ENCODE data around the gene GAB3.

GAB3 gene, protein sequence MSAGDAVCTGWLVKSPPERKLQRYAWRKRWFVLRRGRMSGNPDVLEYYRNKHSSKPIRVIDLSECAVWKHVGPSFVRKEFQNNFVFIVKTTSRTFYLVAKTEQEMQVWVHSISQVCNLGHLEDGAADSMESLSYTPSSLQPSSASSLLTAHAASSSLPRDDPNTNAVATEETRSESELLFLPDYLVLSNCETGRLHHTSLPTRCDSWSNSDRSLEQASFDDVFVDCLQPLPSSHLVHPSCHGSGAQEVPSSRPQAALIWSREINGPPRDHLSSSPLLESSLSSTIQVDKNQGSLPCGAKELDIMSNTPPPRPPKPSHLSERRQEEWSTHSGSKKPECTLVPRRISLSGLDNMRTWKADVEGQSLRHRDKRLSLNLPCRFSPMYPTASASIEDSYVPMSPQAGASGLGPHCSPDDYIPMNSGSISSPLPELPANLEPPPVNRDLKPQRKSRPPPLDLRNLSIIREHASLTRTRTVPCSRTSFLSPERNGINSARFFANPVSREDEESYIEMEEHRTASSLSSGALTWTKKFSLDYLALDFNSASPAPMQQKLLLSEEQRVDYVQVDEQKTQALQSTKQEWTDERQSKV

DNA sequence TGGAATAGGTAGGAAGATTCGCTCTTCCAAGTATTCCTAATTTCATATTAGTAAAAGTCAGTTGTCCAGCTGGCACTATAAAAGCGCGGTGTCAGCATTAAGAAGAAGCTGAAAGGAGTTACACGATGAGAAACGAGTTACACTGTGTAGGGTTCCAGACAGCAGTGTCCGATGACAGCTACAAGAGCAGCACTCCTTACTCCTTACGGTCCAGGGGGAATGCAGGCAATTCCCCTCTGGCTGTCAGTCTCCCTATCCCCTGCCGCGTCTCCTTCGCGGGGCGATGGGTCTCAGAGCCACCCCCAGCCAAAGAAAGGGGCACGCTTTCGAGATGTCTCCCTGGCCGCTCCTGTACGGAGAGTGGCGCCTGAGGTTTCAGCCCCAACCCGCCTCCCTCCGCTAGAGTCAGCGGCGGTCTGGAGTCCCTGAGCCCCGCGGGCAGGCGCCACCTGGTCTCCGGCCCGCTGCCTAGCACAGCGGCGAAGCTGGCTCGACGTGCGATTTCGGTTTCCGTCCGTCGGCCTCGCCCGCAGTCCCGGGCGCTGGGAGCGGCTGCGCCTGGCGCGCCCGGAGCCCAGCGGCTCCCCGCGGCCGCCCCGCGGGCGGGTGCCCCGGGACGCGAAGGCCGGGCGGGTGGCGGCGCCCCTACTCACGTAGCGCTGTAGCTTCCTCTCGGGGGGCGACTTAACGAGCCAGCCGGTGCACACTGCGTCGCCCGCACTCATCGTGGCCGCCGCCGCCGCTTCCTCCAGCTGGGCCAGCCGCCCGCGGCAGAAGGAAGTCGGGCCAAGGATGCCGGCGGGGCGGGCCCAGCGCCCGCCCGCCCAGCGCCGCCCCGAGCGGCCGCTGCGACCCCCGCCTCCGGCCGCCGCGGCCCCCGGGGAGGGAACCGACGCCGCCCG is at the start of gene GAB3:
Gene GAB3, minus strand, starts transcription at position 777 of the 902 bp plus-strand sequence. Its CDS starts 52 bp downstream, at position 725.
- DNase-seq = peak; percentile 64

DNA sequence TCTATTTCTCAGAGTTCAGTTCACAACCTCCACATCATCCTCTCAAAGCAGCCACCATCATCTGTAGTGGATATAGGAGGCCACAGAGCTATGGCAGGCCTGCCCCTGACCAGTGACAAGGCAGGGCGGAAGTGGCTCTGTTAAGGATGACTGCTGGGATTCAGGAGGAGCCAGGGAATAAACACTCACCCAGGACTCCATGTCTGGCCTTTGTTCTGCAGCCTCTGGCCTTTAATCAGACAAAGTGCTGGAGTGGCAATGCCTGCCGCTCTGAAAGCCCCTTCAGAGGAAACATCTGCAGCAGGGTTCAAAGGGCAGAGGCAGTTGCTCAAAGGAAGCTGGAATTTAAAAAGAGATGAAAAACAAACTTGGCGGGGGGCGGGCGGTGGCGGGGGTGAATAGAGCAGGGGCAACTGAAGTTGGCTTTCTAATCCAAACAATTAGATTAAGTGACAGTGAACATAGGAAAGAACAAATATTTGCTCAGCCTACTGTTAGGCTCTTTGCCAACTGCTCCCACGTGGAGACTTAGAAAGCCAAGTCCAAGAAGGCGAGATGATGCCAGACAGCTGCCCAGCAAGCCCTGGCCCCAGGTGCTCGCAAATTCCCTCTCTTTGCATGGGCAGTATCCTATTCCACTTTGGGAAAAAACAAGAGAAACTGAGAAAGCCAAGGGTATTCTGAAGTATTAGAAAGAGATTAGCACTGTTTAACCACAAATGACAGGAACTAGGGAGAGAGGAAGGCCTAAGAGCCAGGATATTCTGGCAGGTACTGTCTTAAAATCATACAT is 48.9 kb upstream of the GAB3 start:
- no peak for DNase-seq

DNA sequence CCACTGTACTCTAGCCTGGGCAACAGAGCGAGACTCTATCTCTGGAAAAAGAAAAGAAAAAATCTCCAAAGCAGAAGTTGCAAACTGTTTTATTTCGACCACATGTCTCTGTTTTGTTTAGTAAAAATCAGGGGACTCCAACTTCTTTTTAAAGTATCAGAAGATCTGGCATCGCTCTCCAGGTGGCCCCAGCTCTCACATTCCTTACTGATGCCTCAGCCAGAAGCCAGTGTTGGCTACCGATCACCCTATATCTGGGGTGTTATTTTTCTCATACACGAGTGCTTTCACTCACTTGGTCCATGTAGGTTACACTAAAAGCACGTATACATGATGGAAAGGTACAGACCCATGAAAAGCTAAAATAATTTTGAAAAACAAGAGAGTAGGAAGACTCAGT is 46.1 kb upstream of the GAB3 start:
- DNase-seq = no peak

DNA sequence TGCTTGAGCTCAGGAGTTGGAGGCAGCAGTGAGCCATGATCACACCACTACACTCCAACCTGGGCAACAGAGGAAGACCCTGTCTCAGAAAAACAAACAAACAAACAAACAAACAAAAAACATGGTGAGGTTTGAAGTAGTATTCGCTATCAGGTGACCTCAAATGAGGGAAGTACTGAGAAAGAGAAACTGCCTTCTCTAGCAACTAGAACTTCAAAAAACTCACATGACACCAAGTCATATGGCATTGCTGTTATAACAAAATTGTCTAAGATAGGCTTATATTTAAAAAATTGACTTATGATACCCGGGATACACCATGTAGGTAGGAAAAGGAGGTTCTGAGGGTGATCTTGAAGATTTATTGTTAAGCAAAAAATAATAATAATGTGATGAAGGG is 44.1 kb upstream of the GAB3 start:
- DNase-seq = no peak

DNA sequence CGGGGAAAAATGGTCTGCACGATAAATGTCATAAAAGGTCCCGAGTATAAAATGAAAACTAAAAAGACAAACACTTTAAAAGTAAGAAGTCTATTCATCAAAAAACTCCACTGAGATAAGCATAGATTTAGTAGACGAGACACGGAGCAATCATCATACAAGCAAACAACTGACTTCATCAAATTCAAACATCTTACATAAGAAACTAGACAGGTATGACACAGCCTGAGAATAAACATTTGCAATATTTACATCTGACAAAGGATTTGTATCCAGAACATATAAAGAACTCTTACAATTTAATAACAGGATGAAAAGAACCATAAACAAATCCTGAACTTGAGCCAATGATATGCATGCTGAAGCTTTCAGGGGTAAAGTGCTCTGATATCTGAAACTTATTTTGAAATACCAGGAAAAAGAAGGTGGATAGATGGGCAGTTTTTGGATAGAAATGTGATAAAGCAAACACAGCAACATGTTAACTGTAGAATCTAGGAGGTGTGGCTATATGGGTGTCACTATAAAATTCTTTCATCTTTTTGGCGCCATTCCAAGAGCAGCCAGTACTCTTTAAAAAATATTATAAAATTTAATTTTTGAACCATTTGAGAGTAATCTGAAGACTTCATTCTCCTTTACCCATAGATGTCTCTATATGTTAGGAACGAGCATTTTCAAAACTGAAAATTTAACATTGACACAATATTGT is 42.4 kb upstream of the GAB3 start:
- no peak for DNase-seq

DNA sequence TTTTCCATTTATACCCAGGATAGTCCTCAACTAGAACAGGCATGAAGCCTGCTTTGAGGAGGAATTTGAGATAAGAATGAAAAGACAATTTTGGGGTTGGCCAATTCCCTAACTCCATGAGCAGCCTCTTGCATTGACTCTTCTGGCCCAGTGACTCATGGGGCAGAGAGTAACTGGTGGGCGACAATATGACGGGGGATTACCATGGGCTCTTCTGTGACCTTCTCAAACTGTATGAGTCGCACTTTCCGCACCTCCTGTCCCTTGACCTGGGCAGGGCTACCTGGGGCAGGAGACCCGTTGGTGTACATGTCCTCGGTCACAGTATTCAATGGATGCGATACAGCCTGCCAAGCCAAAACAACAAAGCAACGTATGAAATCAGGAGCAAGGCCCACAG is 41.1 kb upstream of the GAB3 start:
- DNase-seq = no peak

DNA sequence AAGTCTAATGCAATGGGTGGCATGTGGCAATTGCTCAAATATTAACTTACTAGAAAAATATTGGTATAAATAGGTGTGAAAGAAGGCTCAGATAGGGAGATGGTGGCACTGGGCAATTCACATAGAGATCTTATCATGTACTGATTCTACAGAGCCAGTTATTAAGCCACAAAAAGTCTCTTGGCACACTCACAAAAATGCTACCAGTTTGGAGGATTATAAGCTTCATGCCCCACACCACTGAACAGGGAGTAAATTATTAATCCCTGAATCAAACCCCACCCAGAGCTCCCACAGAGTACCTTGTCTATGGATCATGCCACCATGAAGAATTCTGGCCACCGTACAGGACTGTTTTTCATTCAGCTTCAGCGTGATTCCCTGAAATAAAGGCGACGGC is 40.6 kb upstream of the GAB3 start:
- DNase-seq = no peak

DNA sequence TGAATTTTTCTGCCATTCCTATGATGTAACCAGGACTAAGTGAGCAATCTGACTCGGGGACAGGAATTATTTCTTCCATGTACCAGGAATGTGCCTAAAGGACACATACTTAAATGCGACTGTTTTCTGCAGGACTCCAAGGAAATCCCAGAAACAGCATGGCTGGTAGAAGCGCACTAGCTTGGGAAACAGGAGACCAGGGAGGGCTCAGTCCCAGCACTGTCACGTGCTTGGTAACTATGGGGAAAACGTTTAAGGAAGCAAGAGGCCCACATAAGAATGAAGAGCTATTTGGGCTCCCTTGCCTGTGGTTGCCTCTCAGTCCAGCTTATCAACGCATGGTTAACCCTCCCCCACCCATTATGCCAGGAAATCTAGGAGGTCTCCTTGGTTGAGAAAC is 34.8 kb upstream of the GAB3 start:
- DNase-seq = no peak

DNA sequence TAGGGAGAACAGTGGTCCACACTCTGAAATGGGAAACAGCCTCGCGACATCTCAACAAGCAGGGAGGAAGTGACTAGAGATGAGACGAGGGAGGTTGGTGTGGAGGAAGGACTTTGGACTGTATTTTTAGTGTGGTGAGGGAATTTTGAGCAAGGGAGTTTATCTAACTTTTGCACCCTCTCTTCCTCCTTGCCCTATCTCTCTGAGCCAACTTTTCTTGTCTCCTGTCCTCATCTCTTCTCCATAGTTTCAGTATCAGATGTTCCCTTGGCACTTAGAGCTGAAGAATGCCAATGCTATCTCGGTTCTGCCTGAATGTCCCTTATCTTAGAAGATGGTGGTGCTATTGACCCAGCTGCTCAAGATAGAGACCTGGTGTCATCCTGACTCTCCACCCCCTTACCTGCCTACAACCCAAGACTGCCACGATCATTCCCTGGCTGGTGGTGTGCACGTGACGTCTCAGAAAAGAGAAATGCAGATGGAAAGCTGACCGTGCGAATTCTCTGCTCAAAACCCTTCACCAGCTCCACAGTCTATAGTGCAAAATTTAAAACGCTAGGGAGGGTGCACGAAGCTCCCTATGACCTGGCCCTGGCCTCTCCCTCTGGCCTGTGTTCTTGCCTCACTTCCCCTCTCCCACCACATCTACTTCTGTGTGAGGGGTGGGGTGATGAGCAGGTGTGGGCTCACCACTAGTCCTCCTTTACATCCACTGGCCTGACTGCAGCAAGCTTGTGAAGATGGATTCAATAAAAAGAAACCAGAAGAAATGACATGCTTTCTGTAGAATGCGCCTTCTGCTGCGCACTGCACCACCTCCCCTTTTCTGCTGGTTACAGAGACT is 33.5 kb upstream of the GAB3 start:
- DNase-seq = no peak

DNA sequence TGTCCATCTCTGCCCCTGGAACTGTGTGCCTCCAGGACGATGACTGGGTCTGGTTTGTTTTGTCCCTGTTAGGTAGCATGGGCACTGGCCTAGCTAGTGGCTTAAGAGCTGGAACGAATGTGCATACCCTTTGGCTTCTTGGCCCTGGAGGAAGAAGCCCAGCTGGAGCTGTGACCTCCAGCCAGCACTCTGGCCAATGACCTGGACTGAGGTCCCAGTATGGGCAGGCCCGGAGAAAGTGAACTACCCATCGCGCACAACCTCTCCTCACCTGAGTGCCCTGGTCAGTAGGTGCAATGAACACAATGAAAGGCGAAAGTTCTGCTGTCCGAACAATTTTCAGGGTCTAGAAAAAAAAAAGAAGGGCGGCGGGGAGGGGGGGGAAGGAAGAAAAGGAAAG is 30.1 kb upstream of the GAB3 start:
- no peak for DNase-seq

DNA sequence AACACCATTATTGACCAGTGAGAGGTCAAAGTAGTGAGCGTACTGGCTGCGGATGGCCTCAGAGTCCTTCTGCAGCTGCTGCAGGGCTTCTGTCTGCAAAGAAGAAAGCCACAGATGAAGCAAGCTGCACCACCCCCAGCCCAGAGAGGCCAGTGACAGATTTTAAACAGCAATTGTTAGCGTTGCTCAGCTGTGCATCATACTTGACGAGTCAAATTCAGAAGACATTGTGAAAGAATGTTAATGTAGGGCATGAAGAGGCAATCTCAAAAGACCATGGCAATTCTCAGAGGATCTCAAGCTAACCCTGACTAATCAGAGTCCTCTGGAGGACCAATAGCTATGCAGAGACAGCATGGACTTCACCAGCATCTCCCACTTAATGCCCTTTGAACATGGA is 28.4 kb upstream of the GAB3 start:
- no peak for DNase-seq

DNA sequence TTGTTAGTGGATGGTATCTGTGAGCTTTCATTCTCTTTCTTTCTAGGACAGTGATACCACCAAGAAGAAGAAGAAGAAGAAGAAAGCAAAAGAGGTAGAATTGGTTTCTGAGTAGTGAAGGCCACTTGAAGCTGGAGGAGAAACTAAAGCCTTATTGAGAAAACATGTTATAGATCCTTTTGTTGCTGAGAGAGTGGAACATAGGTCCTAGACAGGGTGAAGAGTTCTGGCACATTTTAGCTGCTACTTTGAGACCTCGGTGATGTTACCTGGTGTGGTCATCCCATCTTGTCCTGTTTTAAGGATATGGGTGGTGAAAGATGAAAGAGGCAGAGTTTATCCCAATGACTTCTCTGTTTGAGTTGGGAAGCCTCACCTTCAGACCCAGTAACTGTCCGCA is 25.9 kb upstream of the GAB3 start:
- DNase-seq = no peak

DNA sequence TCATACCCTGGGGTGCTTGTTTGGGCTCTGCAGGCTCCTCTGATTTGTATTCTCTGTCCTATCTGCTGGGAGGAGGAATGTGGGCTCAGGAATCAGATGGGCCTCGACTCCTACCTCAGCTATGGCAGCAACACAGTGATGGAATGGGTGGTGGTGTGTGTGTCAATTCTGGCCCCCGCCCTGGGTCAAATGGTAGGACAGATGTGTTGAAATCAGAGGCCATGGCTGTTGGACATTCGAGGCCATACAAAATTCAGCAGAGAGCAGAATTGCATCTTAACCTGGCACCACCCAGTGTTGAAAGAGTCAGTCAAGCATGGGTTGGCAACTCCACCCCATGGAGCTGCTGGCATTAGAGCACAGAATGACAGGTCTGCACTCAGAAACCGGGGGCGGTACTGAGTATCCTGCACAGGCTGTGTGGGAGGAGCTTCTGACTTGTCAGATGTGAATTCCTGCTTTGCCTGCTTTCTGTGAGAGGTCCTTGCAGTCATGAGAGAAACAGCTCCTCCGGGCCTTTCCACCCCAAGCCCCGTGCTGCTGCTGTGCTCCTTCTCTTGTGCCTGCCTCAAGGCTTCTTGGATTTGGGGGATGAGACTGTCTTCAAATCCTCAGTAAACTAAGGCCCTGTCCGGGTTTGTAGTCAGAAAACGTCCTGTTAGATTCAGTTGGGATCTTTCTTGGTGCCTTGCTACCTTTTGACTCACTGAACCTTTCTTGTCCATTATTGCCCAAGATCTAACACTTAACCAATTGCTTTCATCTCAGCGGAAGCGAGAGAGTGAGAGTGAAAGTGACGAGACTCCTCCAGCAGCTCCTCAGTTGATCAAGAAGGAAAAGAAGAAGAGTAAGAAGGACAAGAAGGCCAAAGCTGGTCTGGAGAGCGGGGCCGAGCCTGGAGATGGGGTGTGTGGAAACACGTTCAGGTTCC is 24.8 kb upstream of the GAB3 start:
- no peak for DNase-seq

DNA sequence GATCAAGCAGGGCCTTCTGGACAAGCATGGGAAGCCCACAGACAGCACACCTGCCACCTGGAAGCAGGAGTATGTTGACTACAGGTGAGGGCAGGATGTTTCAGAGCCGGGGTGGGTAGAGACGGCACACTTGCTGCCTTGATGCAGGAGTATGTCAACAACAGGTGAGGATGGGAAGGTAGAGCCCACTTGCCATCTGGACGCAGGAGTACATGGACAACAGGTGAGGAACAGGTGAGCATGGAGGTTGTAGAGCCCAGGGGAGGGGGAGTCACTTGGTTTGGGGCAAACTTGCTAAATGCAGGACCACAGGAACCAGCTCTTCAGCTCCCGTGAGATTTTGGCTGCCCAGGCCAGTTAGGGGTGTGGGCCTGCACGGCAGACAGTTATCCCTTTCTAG is 23.7 kb upstream of the GAB3 start:
- DNase-seq = no peak

DNA sequence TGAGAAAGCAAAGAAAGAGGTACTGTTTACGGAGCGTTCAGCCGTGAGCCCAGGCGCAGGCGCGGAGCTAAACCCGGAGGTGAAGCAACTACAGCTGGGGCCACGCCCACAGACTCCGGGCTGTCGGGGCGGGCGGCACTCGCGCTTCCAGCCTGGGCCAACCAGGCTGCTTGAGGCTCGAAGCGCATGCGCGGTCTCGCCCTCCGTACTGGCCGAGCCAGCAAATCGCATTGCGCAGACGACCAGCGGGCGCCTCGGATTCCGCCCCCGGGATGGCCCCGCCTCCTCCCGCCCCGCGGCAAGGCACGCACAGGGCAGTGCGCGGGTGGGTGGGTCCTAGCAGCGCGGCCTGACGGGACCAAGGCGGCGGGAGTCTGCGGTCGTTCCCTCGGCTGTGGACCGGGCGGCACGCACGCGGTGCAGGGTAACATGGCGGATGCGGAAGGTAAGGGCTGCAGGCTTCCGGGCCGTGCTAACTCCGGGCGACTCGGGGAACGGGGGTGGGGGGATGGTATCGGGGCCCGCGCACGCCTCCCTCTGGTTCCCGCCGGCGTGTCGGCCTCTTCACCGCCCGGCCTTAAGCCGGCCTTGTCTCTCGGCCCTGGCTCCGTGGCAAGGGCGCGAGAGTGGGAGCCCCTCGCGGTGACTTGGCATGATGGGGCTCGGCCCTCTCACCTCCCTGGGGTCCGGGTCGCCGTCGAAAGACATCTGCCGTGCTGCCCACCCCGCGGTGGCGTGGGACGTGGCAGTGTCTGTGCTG is 11.8 kb upstream of the GAB3 start, which contains the start of gene DKC1:
Gene DKC1, plus strand, starts transcription at position 328 of the 760 bp plus-strand sequence. Its CDS starts 102 bp downstream, at position 430.
- peak; percentile 94 for DNase-seq

DNA sequence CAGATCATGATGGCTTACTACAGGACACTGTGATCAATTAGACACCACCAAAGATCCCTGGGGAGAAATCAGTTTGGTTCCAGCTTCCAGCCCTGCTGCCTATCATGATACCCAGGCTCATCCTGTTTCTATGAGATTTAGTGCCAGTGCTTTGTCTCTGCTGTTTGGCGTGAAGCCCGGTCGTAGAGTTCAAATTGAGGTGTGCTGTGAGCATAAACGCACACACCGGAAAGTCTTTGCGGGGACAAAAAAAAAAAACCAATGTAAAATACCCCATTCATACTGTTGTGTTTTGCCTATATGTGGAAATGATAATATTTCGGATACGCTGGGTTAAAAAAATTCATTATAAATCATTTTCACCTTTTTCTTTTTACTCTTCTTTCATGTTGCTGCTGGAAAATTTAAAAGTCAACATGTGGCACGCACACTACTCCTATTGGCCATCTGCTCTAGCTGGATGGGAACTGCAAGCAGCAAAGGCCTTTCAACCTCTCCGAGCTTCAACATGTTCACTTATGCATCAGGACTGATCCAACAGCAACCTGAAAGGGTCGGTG is 11.2 kb upstream of the GAB3 start:
- DNase-seq = no peak

DNA sequence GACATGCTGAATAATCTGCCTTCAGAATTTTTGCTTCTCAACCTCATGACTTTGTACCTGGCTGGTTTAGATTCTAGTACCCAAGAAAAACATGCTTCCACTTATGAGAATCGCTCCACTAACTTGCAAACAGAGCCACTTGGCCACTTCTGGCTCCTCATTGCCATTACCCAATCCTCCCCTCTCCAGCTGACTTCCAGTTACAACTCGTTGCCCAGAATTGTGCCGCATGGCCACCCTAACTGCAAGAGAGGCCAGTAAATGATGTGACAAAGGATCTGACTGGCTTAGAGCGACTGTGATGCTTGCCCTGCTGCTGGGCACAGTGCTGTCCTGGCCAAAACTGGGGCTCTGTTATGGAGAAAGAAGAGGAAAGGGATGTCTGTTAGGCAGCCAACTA is 7.8 kb upstream of the GAB3 start:
- no peak for DNase-seq

DNA sequence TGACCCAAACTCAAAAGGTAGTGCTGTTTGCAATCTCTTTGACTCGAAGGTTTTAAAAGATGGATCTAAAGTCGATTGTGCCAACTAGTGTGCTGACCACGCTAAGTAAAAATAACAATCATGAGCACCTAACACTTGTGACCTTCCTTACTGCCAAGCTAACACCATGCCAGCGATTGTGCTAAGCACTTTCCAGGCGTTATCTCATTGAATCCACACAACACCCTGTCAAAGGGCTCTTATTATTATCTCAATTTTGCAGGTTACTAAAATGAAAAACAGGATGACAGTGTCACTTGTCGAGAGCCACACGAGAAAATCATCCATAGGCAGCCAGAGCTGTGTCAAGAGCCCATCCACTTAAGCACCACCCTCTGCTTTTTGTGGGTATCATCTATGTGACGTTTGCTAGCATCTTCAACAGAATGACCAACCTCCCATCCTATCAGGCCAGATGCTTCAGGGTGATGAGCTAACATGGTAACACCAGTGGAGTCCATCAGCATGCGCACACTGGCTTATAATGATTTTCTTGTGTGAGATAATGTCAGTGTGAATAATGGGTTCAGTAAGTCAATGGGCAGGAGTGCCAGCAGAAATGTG is 893 bp upstream of the GAB3 start:
- DNase-seq = no peak

Data from activated CD8-positive, alpha-beta memory T cell treated with anti-CD3 and anti-CD28 coated beads, Interleukin-2, amount 50 U/mL, for 48 hours (primary cell).